PFSK-1 (cell line): ENCODE results near the gene MBNL1.

ENCODE experiments used
- FOXP2 ChIP-seq: optimal IDR thresholded peaks from 2 replicates; pipeline ENCODE3; 2011; ENCODE audit warnings: borderline replicate concordance, control low read depth, inconsistent platforms; ENCODE audit not compliant: insufficient read depth; ENCODE audit errors: extremely low read length, extremely low read depth
- POLR2AphosphoS5 ChIP-seq: IDR thresholded peaks from 2 replicates; pipeline ENCODE4 v1.6.1; 2012; ENCODE audit warnings: low read depth, mild to moderate bottlenecking, control low read depth, low read length, moderate library complexity
- SIN3A ChIP-seq: IDR thresholded peaks from 2 replicates; pipeline ENCODE4 v1.6.1; 2012; ENCODE audit warnings: mild to moderate bottlenecking, low read length, moderate library complexity, borderline replicate concordance; ENCODE audit not compliant: insufficient read depth
- TAF1 ChIP-seq: IDR thresholded peaks from 2 replicates; pipeline ENCODE4 v1.6.1; 2012; ENCODE audit warnings: low read length, control low read depth, borderline replicate concordance; ENCODE audit not compliant: insufficient read depth
- TF ChIP-seq, protein P1 (sequence below), 2 experiments: IDR thresholded peaks; 2 replicates each; pipeline versions ENCODE4 v1.6.1 to v1.8.0; 2011 to 2012; ENCODE audit warnings: low read depth in 2 of 2, low read length in 2 of 2, control low read depth in 1 of 2, inconsistent platforms in 1 of 2, mild to moderate bottlenecking in 1 of 2, moderate library complexity in 1 of 2; ENCODE audit not compliant: insufficient read depth in 1 of 2

MBNL1 gene

DNA sequence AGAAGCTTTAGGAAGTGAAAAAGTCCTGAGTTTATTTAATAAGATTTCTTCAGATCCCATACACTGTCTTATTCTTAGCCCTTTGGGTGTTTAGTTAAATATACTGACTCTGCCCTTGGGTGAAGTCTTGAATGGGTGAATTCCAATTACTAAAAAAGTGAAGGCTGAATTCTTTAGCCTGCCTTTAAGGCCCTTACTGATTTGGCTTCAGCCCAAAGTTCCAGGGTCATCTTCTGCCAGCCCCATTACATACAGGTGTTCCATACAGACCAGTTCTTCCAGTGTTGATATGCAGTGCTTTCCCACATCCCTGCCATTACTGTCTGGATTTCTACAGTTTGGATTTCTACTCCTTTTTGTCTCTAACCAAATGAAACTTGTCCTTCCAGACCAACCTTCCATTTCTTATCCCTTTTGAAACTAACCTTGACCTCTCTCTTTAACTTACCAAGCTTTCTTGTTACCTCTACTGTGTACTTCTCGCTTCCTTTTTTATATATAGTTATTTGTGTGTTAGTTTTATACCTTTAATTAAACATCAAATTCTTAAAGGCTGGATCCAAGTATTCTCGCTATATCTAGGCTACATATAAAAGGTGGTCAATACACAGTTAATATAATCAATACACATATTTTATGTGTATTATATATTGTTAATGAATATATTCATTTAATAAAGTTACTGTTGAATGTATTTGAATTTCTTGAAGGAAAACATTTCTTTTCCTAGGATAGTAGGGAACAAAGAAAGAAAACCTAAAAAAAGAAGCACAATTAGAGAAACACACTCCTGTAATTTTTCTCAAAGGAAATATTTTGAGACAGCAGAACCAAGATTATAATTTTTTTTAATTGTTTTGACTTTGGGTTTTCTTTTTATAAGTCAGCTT, 15.0 kb downstream of the MBNL1 start:
- TF ChIP-seq POLR2AphosphoS5: no peak
- no peak for TF ChIP-seq SIN3A
- TF ChIP-seq FOXP2: no peak
- TF ChIP-seq, protein P1, sequence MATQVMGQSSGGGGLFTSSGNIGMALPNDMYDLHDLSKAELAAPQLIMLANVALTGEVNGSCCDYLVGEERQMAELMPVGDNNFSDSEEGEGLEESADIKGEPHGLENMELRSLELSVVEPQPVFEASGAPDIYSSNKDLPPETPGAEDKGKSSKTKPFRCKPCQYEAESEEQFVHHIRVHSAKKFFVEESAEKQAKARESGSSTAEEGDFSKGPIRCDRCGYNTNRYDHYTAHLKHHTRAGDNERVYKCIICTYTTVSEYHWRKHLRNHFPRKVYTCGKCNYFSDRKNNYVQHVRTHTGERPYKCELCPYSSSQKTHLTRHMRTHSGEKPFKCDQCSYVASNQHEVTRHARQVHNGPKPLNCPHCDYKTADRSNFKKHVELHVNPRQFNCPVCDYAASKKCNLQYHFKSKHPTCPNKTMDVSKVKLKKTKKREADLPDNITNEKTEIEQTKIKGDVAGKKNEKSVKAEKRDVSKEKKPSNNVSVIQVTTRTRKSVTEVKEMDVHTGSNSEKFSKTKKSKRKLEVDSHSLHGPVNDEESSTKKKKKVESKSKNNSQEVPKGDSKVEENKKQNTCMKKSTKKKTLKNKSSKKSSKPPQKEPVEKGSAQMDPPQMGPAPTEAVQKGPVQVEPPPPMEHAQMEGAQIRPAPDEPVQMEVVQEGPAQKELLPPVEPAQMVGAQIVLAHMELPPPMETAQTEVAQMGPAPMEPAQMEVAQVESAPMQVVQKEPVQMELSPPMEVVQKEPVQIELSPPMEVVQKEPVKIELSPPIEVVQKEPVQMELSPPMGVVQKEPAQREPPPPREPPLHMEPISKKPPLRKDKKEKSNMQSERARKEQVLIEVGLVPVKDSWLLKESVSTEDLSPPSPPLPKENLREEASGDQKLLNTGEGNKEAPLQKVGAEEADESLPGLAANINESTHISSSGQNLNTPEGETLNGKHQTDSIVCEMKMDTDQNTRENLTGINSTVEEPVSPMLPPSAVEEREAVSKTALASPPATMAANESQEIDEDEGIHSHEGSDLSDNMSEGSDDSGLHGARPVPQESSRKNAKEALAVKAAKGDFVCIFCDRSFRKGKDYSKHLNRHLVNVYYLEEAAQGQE (IDR thresholded peaks at IDR 0.05; ENCODE audit: insufficient read depth in 1 of 2, low read depth in 2 of 2, low read length in 2 of 2): no peak
- TF ChIP-seq TAF1: no peak

DNA sequence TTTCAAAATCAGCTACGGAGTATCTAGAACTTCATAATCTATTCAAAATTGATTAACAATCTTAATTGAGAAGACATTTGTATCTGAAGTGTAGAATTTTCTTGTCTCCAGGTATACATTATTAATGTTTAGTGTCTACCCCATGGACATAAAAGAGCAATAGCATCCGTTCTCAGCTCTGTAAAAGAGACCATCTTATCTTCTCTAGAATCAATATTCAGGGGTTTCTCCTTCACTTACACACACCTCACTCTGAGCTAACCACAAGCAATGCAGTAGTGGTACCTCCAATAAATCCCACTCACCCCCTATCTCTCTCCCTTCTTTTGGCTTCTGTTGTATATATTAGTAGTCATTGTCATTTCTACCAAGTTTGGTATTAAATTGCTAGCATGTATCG, 16.2 kb downstream of the MBNL1 start:
- TF ChIP-seq, protein P1 (IDR thresholded peaks at IDR 0.05; ENCODE audit: insufficient read depth in 1 of 2, low read depth in 2 of 2, low read length in 2 of 2): no peak
- TF ChIP-seq POLR2AphosphoS5: no peak

DNA sequence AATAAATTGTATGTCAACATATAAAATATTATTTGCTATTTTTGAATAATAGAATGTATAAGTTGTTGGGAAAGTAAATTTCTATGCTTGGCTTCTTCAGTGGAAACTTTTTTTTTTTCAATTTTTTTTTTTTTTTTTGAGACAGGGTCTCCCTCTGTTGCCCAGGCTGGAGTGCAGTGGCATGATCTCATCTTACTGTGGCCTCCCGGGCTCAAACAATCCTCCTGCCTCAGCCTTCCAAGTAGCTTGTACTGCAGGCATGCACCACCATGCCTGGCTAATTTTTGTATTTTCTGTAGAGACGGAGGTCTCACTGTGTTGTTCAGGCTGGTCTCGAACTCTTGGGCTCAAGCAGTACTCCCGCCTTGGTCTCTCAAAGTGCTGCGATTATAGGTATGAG, 16.8 kb downstream of the MBNL1 start:
- TF ChIP-seq, protein P1 (IDR thresholded peaks at IDR 0.05; ENCODE audit: insufficient read depth in 1 of 2, low read depth in 2 of 2, low read length in 2 of 2): no peak
- TF ChIP-seq SIN3A (no peak), POLR2AphosphoS5 (no peak), TAF1 (no peak), FOXP2 (no peak)

DNA sequence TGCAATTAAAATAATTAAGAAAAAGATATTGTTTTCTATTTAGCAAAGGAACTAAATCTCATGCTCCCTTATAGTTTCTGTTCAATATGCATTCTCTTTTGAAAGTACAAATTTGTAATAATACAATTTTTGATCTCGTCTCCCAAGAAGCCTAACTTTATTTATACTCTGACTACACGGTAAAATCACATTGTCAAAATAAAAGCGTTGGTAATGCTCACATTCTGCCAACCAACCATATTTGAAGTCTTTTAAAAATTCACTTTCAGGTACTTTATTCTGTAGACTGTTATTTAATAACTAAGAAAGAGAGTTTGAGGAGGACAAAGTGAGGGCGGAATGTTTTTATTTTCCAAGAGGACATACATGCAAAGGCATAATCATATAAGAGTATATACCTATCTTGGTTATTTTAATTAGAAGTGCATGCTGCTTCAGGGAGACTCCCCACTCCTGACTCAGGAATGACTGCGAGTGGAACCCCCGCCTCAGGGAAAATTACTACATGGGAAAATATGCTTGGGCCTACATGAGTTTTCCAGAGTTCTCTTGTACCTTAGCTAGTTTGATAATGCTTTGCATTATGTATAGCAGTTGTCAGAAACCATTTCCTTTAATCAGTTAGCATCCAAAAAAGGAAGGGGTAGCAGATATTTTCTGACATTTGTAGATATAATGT, 19.3 kb downstream of the MBNL1 start:
- TF ChIP-seq POLR2AphosphoS5: no peak
- no peak for TF ChIP-seq SIN3A
- TF ChIP-seq FOXP2: no peak
- TF ChIP-seq TAF1: no peak
- TF ChIP-seq, protein P1 (IDR thresholded peaks at IDR 0.05; ENCODE audit: insufficient read depth in 1 of 2, low read depth in 2 of 2, low read length in 2 of 2): no peak

DNA sequence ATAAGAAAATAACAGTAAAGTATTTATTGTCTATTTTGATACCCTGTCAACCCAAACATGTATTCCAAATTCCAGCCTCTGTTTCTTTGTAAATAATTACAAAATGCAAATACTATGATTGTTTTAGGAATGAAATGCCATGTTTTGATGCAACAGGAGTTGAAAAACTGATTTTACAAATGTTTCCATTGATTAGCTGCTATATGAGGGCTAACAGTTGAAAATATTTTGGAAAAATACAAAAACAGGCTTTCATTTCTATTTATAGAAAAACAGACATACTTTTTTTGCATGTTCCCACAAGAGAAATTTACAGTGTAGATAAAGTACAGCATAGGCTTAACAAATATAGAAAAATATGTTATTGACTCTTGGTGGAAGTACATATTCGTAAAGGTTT, 20.0 kb downstream of the MBNL1 start:
- TF ChIP-seq POLR2AphosphoS5 (no peak), SIN3A (no peak), TAF1 (no peak), FOXP2 (no peak)
- TF ChIP-seq, protein P1 (IDR thresholded peaks at IDR 0.05; ENCODE audit: insufficient read depth in 1 of 2, low read depth in 2 of 2, low read length in 2 of 2): no peak
